ES-I3 (cell line): ENCODE results near the gene MT1A.
"Not testable (repeated sequence)": the region's sequence is repeated elsewhere in the genome, so short reads cannot be mapped to it uniquely, and the experiment has no call there.

Experiments used
- H3K36me3 ChIP-seq: 2 replicates; pipeline ENCODE4 v1.6.1; 2013; ENCODE audit warnings: mild to moderate bottlenecking, low read length, control low read depth, moderate library complexity; ENCODE audit not compliant: insufficient read depth
- H3K4me1 ChIP-seq: 2 replicates; pipeline ENCODE4 v1.6.1; 2013; ENCODE audit warnings: mild to moderate bottlenecking, control low read depth, low read length; ENCODE audit not compliant: insufficient read depth
- H3K9ac ChIP-seq: 2 replicates; pipeline ENCODE4 v1.6.1; 2013; ENCODE audit warnings: low read depth, mild to moderate bottlenecking, low read length, moderate library complexity
- H3K9me3 ChIP-seq: 2 replicates; pipeline ENCODE4 v1.6.1; 2013; ENCODE audit warnings: mild to moderate bottlenecking, low read length, moderate library complexity; ENCODE audit not compliant: control insufficient read depth, insufficient read depth

MT1A gene

GRCh38 chr16:56669005-56669839 is 30.8 kb downstream of the MT1A start, which contains the start of gene MT1H:
MT1H (plus strand) TSS chr16:56669814; CDS start chr16:56669885, 71 bp downstream.
- H3K9ac ChIP-seq = peak within 1 kb of the TSS; percentile 41
- no peaks in the 10 kb centered on the region for H3K36me3 ChIP-seq
- H3K9me3 ChIP-seq = no peaks in the 10 kb centered on the region
- peaks cover 10% of the 10 kb centered on the region for H3K4me1 ChIP-seq

- H3K36me3 ChIP-seq = no peaks in the 10 kb centered on the region
- peaks cover 12% of the 10 kb centered on the region for H3K4me1 ChIP-seq
- no peaks in the 10 kb centered on the region for H3K9me3 ChIP-seq
- H3K9ac ChIP-seq = peak overlapping the region; percentile 41
Measured at GRCh38 chr16:56669840-56670619, 31.6 kb downstream of the MT1A start.

- H3K4me1 ChIP-seq = peaks cover 12% of the 10 kb centered on the region
- no peaks in the 10 kb centered on the region for H3K9me3 ChIP-seq
- peak overlapping the region; percentile 41; the same call in 1 of the 2 replicates for H3K9ac ChIP-seq
- H3K36me3 ChIP-seq = no peaks in the 10 kb centered on the region
Measured at GRCh38 chr16:56670620-56670934, 32.1 kb downstream of the MT1A start.

- not testable (repeated sequence) for H3K36me3 ChIP-seq, H3K9ac ChIP-seq, H3K9me3 ChIP-seq
- peaks cover 12% of the 10 kb centered on the region for H3K4me1 ChIP-seq
Measured at GRCh38 chr16:56671691-56672090, 33.2 kb downstream of the MT1A start.

GRCh38 chr16:56672171-56672570 is 33.7 kb downstream of the MT1A start:
- H3K36me3 ChIP-seq, H3K9me3 ChIP-seq, H3K9ac ChIP-seq: not testable (repeated sequence)
- H3K4me1 ChIP-seq = peaks cover 14% of the 10 kb centered on the region

GRCh38 chr16:56672761-56673536 is 34.5 kb downstream of the MT1A start:
- Histone ChIP-seq H3K4me1 (peaks cover 13% of the 10 kb centered on the region), H3K36me3 (no peaks in the 10 kb centered on the region), H3K9ac (no peak overlapping the region), H3K9me3 (no peaks in the 10 kb centered on the region)

- Histone ChIP-seq H3K4me1 (peaks cover 13% of the 10 kb centered on the region), H3K9ac (peak overlapping the region; percentile 4; the same call in 1 of the 2 replicates), H3K36me3 (no peaks in the 10 kb centered on the region), H3K9me3 (no peaks in the 10 kb centered on the region)
Measured at GRCh38 chr16:56673921-56674320, 35.5 kb downstream of the MT1A start.

- not testable (repeated sequence) for H3K9me3 ChIP-seq, H3K36me3 ChIP-seq
- Histone ChIP-seq H3K9ac (peak overlapping the region; percentile 4; the same call in 1 of the 2 replicates), H3K4me1 (peaks cover 13% of the 10 kb centered on the region)
Measured at GRCh38 chr16:56674570-56674969, 36.1 kb downstream of the MT1A start.

GRCh38 chr16:56675685-56676210 is 37.3 kb downstream of the MT1A start:
- H3K9ac ChIP-seq = peak overlapping the region; percentile 61
- no peaks in the 10 kb centered on the region for H3K9me3 ChIP-seq
- H3K36me3 ChIP-seq = no peaks in the 10 kb centered on the region
- peaks cover 9% of the 10 kb centered on the region for H3K4me1 ChIP-seq

- no peaks in the 10 kb centered on the region for H3K36me3 ChIP-seq
- no peaks in the 10 kb centered on the region for H3K9me3 ChIP-seq
- H3K4me1 ChIP-seq = peaks cover 14% of the 10 kb centered on the region
- H3K9ac ChIP-seq = no peak overlapping the region
Measured at GRCh38 chr16:56677474-56677873, 39.0 kb downstream of the MT1A start.

- Histone ChIP-seq H3K4me1 (peaks cover 19% of the 10 kb centered on the region), H3K9me3 (no peaks in the 10 kb centered on the region)
Measured at GRCh38 chr16:56679078-56679730, 40.7 kb downstream of the MT1A start.

GRCh38 chr16:56679818-56680217 is 41.4 kb downstream of the MT1A start:
- H3K9ac ChIP-seq = no peak overlapping the region
- no peaks in the 10 kb centered on the region for H3K36me3 ChIP-seq
- no peaks in the 10 kb centered on the region for H3K9me3 ChIP-seq
- peaks cover 16% of the 10 kb centered on the region for H3K4me1 ChIP-seq

More at GRCh38 chr16:56679078-56679730, 40.7 kb downstream of the MT1A start:
- no peak overlapping the region for H3K9ac ChIP-seq
- H3K36me3 ChIP-seq = no peaks in the 10 kb centered on the region

GRCh38 chr16:56681939-56682702 is 43.7 kb downstream of the MT1A start, which contains the start of gene MT1X:
MT1X (plus strand) TSS chr16:56682470; CDS start chr16:56682541, 71 bp downstream.
- peak within 1 kb of the TSS; percentile 90 for H3K9ac ChIP-seq
- peaks cover 16% of the 10 kb centered on the region for H3K4me1 ChIP-seq
- no peaks in the 10 kb centered on the region for H3K36me3 ChIP-seq
- H3K9me3 ChIP-seq = 0 out of 2 replicates have a peak, but pooled peaks cover 2% of the 10 kb centered on the region
